H1 (cell line): ENCODE results near the gene DPH6. TPM values are rescaled to one million over a fixed set of nuclear protein-coding genes. Genes with fewer than 3 reads are reported as not detected.

Experiments used
- CTCF ChIA-PET: fragments of 300-600 bp; sonication (Branson Sonifier 250); formaldehyde crosslinking; loops from one replicate; lab custom pipeline; 2021; ENCODE audit not compliant: partially characterized antibody; lab: Charles Lee
- POLR2A ChIA-PET: fragments of 300-600 bp; sonication (Branson Sonifier 250); formaldehyde crosslinking; loops from one replicate; lab custom pipeline; 2021; ENCODE audit warnings: inconsistent platforms; ENCODE audit not compliant: partially characterized antibody; lab: Charles Lee
- DNase-seq, 2 experiments: peaks; one replicate each; pipeline versions ENCODE4 v3.0.0 to v3.0.0-alpha.2; 2010 to 2022; ENCODE audit warnings: low spot score in 2 of 2, low read depth in 1 of 2, mixed read lengths in 1 of 2
- FAIRE-seq: peaks from 2 replicates; lab custom pipeline; 2011; peaks lifted over from hg19 to GRCh38; lab: Jason Lieb, UNC
- H2AFZ ChIP-seq: 2 replicates; pipeline ENCODE4 v1.8.1; 2012; ENCODE audit warnings: low read length, inconsistent platforms
- H2AK5ac ChIP-seq: 2 replicates; pipeline ENCODE4 v1.6.1; 2013; ENCODE audit warnings: low read depth, low read length
- H2BK120ac ChIP-seq: replicated peaks from 2 replicates; pipeline ENCODE3; 2013; ENCODE audit warnings: low read depth, low read length, inconsistent platforms
- H2BK12ac ChIP-seq: 2 replicates; pipeline ENCODE4 v1.6.1; 2013; ENCODE audit warnings: low read depth, low read length
- H2BK15ac ChIP-seq: 2 replicates; pipeline ENCODE4 v1.6.1; 2013; ENCODE audit warnings: low read length
- H2BK20ac ChIP-seq: 2 replicates; pipeline ENCODE4 v1.6.1; 2013; ENCODE audit warnings: low read length
- H2BK5ac ChIP-seq: 2 replicates; pipeline ENCODE4 v1.6.1; 2013; ENCODE audit warnings: low read depth, low read length
- H3K14ac ChIP-seq: 2 replicates; pipeline ENCODE4 v1.6.1; 2013; ENCODE audit warnings: inconsistent platforms; ENCODE audit not compliant: insufficient read length
- H3K18ac ChIP-seq: 2 replicates; pipeline ENCODE4 v1.6.1; 2013; ENCODE audit warnings: low read length; ENCODE audit errors: extremely low read depth
- H3K23ac ChIP-seq: 2 replicates; pipeline ENCODE4 v1.6.1; 2013; ENCODE audit warnings: inconsistent platforms; ENCODE audit not compliant: insufficient read length
- H3K23me2 ChIP-seq: 2 replicates; pipeline ENCODE4 v1.6.1; 2013; ENCODE audit warnings: low read depth, low read length
- H3K27ac ChIP-seq: 2 replicates; pipeline ENCODE4 v1.6.1; 2011; ENCODE audit warnings: low read depth, low read length, inconsistent platforms
- H3K27me3 ChIP-seq, 4 experiments: replicated peaks in 1 of 4; 1 replicate in 1 of 4; 2 replicates in 3 of 4; pipeline versions ENCODE4 v1.6.1 to v1.8.1; 2011 to 2013; ENCODE audit warnings: low read length in 3 of 4, mild to moderate bottlenecking in 3 of 4, inconsistent platforms in 2 of 4, mixed read lengths in 2 of 4, moderate library complexity in 1 of 4; ENCODE audit not compliant: control insufficient read depth in 3 of 4, insufficient read depth in 3 of 4; ENCODE audit errors: extremely low read depth in 1 of 4
- H3K36me3 ChIP-seq, 4 experiments: 2 replicates each; pipeline versions ENCODE4 v1.6.1 to v1.8.1; 2011 to 2013; ENCODE audit warnings: mild to moderate bottlenecking in 4 of 4, low read length in 3 of 4, moderate library complexity in 2 of 4, control low read depth in 1 of 4, inconsistent platforms in 1 of 4; ENCODE audit not compliant: insufficient read depth in 4 of 4, control insufficient read depth in 2 of 4
- H3K4ac ChIP-seq: replicated peaks from 2 replicates; pipeline ENCODE3; 2013; ENCODE audit warnings: low read length, low read depth, mixed read lengths, inconsistent platforms; ENCODE audit not compliant: insufficient read length
- H3K4me1 ChIP-seq, 4 experiments: replicated peaks in 1 of 4; 1 replicate in 1 of 4; 2 replicates in 3 of 4; pipeline versions ENCODE4 v1.6.1 to v1.8.1; 2011 to 2013; ENCODE audit warnings: low read length in 3 of 4, inconsistent platforms in 2 of 4, mixed read lengths in 1 of 4; ENCODE audit not compliant: insufficient read depth in 4 of 4, control insufficient read depth in 3 of 4
- H3K4me2 ChIP-seq, 2 experiments: 2 replicates each; pipeline versions ENCODE4 v1.6.1 to v1.8.1; 2011 to 2013; ENCODE audit warnings: low read depth in 2 of 2, low read length in 2 of 2, control low read depth in 1 of 2, inconsistent platforms in 1 of 2, mild to moderate bottlenecking in 1 of 2; ENCODE audit not compliant: insufficient read depth in 1 of 2
- H3K4me3 ChIP-seq, 4 experiments: fragments of 200-600, 300-600 bp in 1 of 4; sonication (generic), shearing (Covaris generic), sonication (Bioruptor Twin) in 1 of 4; 2 replicates each; pipeline versions ENCODE4 v1.5.1 to v1.8.1; 2011 to 2016; ENCODE audit warnings: low read length in 4 of 4, low read depth in 3 of 4, control low read depth in 2 of 4, inconsistent platforms in 2 of 4, mild to moderate bottlenecking in 2 of 4, mixed read lengths in 1 of 4, moderate library complexity in 1 of 4; ENCODE audit not compliant: insufficient read depth in 2 of 4; ENCODE audit errors: extremely low read depth in 1 of 4
- H3K56ac ChIP-seq: replicated peaks from 2 replicates; pipeline ENCODE3; 2013; ENCODE audit warnings: low read depth, mild to moderate bottlenecking, mixed read lengths, low read length, inconsistent platforms; ENCODE audit not compliant: insufficient read length
- H3K79me1 ChIP-seq: 2 replicates; pipeline ENCODE4 v1.6.1; 2013; ENCODE audit warnings: low read depth, low read length, control low read depth
- H3K79me2 ChIP-seq, 2 experiments: 2 replicates each; pipeline versions ENCODE4 v1.6.1 to v1.8.1; 2012 to 2013; ENCODE audit warnings: low read length in 2 of 2, mild to moderate bottlenecking in 2 of 2, inconsistent platforms in 1 of 2; ENCODE audit not compliant: insufficient read depth in 2 of 2, control insufficient read depth in 1 of 2
- H3K9ac ChIP-seq, 4 experiments: replicated peaks in 1 of 4; 1 replicate in 1 of 4; 2 replicates in 3 of 4; pipeline versions ENCODE4 v1.6.1 to v1.8.1; 2011 to 2013; ENCODE audit warnings: low read depth in 3 of 4, low read length in 3 of 4, control low read depth in 2 of 4, mild to moderate bottlenecking in 2 of 4, moderate library complexity in 2 of 4, inconsistent platforms in 1 of 4; ENCODE audit errors: extremely low read depth in 1 of 4
- H3K9me3 ChIP-seq, 2 experiments: 2 replicates each; pipeline versions ENCODE4 v1.6.1 to v1.8.1; 2012 to 2013; ENCODE audit warnings: mild to moderate bottlenecking in 2 of 2, moderate library complexity in 2 of 2, control low read depth in 1 of 2, inconsistent platforms in 1 of 2, low read depth in 1 of 2, low read length in 1 of 2, mixed read lengths in 1 of 2; ENCODE audit not compliant: insufficient read depth in 2 of 2
- H4K20me1 ChIP-seq, 2 experiments: replicated peaks in 1 of 2; 2 replicates each; pipeline versions ENCODE3 to v1.8.1; 2011 to 2013; ENCODE audit warnings: inconsistent platforms in 2 of 2, low read length in 2 of 2, mild to moderate bottlenecking in 1 of 2; ENCODE audit not compliant: insufficient read depth in 2 of 2, control insufficient read depth in 1 of 2
- H4K5ac ChIP-seq: 2 replicates; pipeline ENCODE4 v1.6.1; 2013; ENCODE audit warnings: low read length, low read depth, mixed read lengths, inconsistent platforms; ENCODE audit not compliant: insufficient read length
- H4K8ac ChIP-seq: 2 replicates; pipeline ENCODE4 v1.8.0; 2013; ENCODE audit warnings: mild to moderate bottlenecking, moderate library complexity, low read length, inconsistent platforms; ENCODE audit not compliant: insufficient read depth; ENCODE audit errors: extremely low read depth
- H4K91ac ChIP-seq: replicated peaks from 2 replicates; pipeline ENCODE3; 2013; ENCODE audit warnings: low read length, mixed read lengths, inconsistent platforms; ENCODE audit not compliant: insufficient read length
- BCL11A ChIP-seq, 2 experiments: IDR thresholded peaks; one replicate each; pipeline ENCODE4 v1.6.1; 2011; ENCODE audit warnings: low read depth in 2 of 2, low read length in 2 of 2, mild to moderate bottlenecking in 2 of 2
- KDM5A ChIP-seq: fragments of 200-600 bp; IDR thresholded peaks from 2 replicates; pipeline ENCODE4 v1.7.1; 2012; ENCODE audit warnings: mild to moderate bottlenecking, low read length, inconsistent platforms, mixed read lengths
- RBBP5 ChIP-seq: IDR thresholded peaks from 2 replicates; pipeline ENCODE4 v1.7.1; 2012; ENCODE audit warnings: low read depth, mild to moderate bottlenecking, inconsistent platforms, low read length, moderate library complexity, borderline replicate concordance
- WGBS, 2 experiments: shearing (Covaris generic) in 1 of 2; methylation state at CpG; one replicate each; pipeline versions ENCODE4 v1.1.6 to v1.1.7; 2013 to 2015; ENCODE audit warnings: low lambda C conversion rate in 2 of 2, mixed read lengths in 2 of 2, inconsistent platforms in 1 of 2, low coverage in 1 of 2, missing lambda C conversion rate in 1 of 2; ENCODE audit not compliant: insufficient replicate concordance in 2 of 2, insufficient coverage in 1 of 2, insufficient read length in 1 of 2; ENCODE audit errors: extremely low coverage in 1 of 2, missing lambda C conversion rate in 1 of 2; 5-methylcytosine and 5-hydroxymethylcytosine counted together
- polyA plus RNA-seq, 7 experiments: library from polyadenylated mRNA; depleted of rRNA in 3 of 7; stranded (reverse) in 5 of 7; unstranded in 2 of 7; fragments of >200 nt in 5 of 7; fragments of 200-250 nt in 2 of 7; gene quantifications; 1 replicate in 5 of 7; 2 replicates in 1 of 7; 4 replicates in 1 of 7; pipeline versions ENCODE4 v1.2.1 to v1.2.3, GENCODE V29; 2011 to 2013; ENCODE audit warnings: missing spikeins in 2 of 7, mixed read lengths in 2 of 7
- total RNA-seq: library from RNA; stranded (reverse); fragmentation: NEBNext Ultra II Directional; extraction: Animal tissue kit (Norgen Biotek cat#: 25700); gene quantifications from 2 replicates; pipeline ENCODE4 v1.2.1, GENCODE V29; 2021

The DPH6 gene
- total and polyA plus RNA-seq, 2 of the 8 experiments (the other 6 are each of a cell fraction or from before 2014, with no cell fraction given): 21.6 to 30.5 TPM

GRCh38 chr15:35529784-35530183 is 16.2 kb downstream of the DPH6 start:
- no peak overlapping the region for H4K5ac ChIP-seq
- H2BK5ac ChIP-seq: no peak overlapping the region
- no peak overlapping the region for H3K23ac ChIP-seq
- H3K4ac ChIP-seq: no peak overlapping the region
- H3K9me3 ChIP-seq: 0 out of 4 replicates have a peak, but pooled peaks cover 0 to 8% of the 10 kb centered on the region in 2 experiments
- no peaks in the 10 kb centered on the region for H3K23me2 ChIP-seq
- DNase-seq: no peak
- H3K18ac ChIP-seq: no peak overlapping the region
- no peak overlapping the region for H3K27ac ChIP-seq
- H4K91ac ChIP-seq: no peak overlapping the region
- H3K4me1 ChIP-seq: no peaks in the 10 kb centered on the region
- TF ChIP-seq BCL11A (IDR thresholded peaks at IDR 0.05; ENCODE audit: low read depth in 2 of 2, low read length in 2 of 2): no peak
- no peak for TF ChIP-seq RBBP5
- no peak for TF ChIP-seq KDM5A
- POLR2A ChIA-PET: no interaction called here
- no peak overlapping the region for H2AK5ac ChIP-seq
- WGBS, 2 experiments: 96% methylated on average over 2 of the region's 2 CpGs; no CpG with 5 or more reads in 1 of the 2 experiments
- no peak overlapping the region for H3K56ac ChIP-seq
- H4K20me1 ChIP-seq: peaks cover 0 to 1% of the 10 kb centered on the region in 2 experiments
- H3K4me2 ChIP-seq: no peak overlapping the region
- H2BK120ac ChIP-seq: no peak overlapping the region
- H3K79me2 ChIP-seq: no peaks in the 10 kb centered on the region; a peak in 1 of 4 replicates
- CTCF ChIA-PET: no interaction called here
- H3K9ac ChIP-seq: no peak overlapping the region
- no peak overlapping the region for H3K14ac ChIP-seq
- H2BK20ac ChIP-seq: no peak overlapping the region
- peaks cover 0 to 4% (median 0%) of the 10 kb centered on the region in 4 experiments; a peak in 2 of 8 replicates for H3K36me3 ChIP-seq
- H3K4me3 ChIP-seq: no peak overlapping the region
- H4K8ac ChIP-seq: no peak overlapping the region
- H3K79me1 ChIP-seq: no peaks in the 10 kb centered on the region
- FAIRE-seq: no peak
- H2BK12ac ChIP-seq: no peak overlapping the region
- no peak overlapping the region for H2AFZ ChIP-seq
- H2BK15ac ChIP-seq: no peak overlapping the region
- H3K27me3 ChIP-seq: no peaks in the 10 kb centered on the region
